Measurements from ENCODE around the gene KIF13A. TPM values are rescaled to one million over a fixed set of nuclear protein-coding genes. Genes with fewer than 3 reads are reported as not detected.
"Not testable (repeated sequence)": the region's sequence is repeated elsewhere in the genome, so short reads cannot be mapped to it uniquely, and the experiment has no call there.

The KIF13A gene
- total RNA-seq, 2 donors from 2014 or later, result 40.5 to 47.0 TPM

- intact Hi-C loops (cut with DNase I, micrococcal nuclease); DNase-seq; ATAC-seq: not testable (repeated sequence)
Observed at GRCh38 chr6:18010540-18010939, 23.1 kb upstream of the KIF13A start.

GRCh38 chr6:18004256-18004985, 17.0 kb upstream of the KIF13A start:
- intact Hi-C loops (cut with DNase I, micrococcal nuclease), result loop anchor here in 1 of 2 donors (10.0 kb wide), 1 partner anchor 110 kb away; no protein-coding TSS in a partner anchor
- DNase-seq (no peak), ATAC-seq (no peak)

DNA sequence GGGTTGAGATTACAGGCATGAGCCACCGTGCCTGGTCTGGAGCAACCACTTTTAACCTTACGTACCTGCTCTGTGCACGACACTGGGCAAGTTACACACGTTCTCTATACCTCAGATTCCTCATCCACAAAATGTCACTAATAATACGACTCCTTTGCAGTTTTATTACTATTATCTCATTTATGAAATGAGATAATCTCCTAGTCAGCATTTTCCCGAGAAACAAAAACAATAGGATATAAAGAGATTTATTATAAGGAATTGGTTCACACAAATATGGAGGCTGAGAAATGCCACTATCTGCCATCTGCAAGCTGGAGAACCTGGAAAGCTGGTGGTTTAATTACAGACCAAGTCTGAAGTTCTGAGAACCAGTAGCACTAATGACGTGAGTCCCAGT, 12.0 kb upstream of the KIF13A start:
- ATAC-seq, result no peak
- intact Hi-C loops (cut with DNase I, micrococcal nuclease), result no loop called here
- no peak for DNase-seq

- intact Hi-C loops (cut with DNase I, micrococcal nuclease), result no loop called here
- no peak for DNase-seq
- no peak for ATAC-seq
Observed at GRCh38 chr6:17998442-17998841, 11.0 kb upstream of the KIF13A start.

DNA sequence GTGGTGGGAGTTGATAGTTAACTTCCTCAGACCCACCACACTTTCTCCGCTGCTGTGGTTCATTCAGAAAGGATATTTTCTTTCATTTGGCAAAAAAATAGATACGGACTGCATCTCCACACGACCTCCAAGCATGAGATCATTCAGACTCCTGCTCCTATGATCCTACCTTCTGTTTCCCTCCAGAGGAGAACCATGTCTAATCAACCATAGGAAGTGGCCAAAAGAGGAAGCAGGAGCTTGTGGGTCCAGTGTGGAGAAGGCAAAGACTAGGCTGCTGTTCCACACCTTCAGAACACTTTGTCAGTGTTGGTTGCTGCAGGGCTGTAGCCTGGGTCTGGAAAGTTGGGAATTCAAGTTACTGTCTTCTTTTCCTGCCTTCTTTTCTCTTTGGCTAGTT, 10.6 kb upstream of the KIF13A start:
- DNase-seq (no peak), ATAC-seq (no peak)
- intact Hi-C loops (cut with DNase I, micrococcal nuclease), result no loop called here

GRCh38 chr6:17995414-17995813, 8.0 kb upstream of the KIF13A start:
- intact Hi-C loops (cut with DNase I, micrococcal nuclease), result no loop called here
- no peak for ATAC-seq

DNA sequence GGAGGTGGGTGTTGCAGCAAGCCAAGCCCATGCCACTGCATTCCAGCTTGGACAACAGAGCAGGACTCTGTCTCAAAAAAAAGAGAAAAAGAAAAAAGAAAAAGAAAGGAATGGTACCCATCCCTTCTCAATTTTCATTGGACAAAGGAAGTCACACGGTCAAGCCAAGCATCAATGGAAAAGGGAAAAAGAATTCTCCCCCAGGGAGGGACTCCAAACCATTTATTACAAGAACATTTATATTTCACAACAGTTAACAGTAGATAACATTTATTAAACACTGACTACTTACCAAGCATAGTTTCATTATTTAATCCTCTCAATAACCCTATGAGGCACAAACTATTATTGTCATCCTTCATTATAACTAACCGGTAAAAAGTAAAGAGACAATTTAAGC, 6.6 kb upstream of the KIF13A start:
- ATAC-seq, result no peak
- intact Hi-C loops (cut with DNase I, micrococcal nuclease), result no loop called here
- no peak for DNase-seq

More at GRCh38 chr6:17995414-17995813, 8.0 kb upstream of the KIF13A start:
- DNase-seq, result no peak

DNA sequence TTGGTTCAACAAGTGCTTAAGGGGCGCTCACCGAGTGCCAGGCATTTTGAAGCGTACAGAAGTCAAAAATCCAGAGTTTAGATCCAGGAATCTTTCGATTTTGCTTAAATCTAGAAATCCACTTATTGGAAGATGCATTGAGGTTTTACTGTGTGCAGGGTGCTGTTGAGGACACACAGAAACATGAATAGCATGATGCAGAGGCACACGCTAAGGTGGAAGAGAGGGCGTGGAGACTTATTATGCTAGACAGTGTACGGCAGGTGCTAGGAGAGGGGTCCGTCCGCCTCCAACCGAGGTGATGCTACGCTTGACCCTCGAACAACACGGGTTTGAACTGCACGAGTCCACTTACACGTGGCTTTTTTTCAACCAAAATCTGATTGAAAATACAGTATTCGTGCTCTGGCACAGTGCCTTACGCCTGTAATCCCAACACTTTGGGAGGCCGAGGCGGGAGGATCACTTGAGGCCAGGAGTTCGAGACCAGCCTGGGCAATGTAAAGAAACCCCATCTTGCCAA, 1.0 kb upstream of the KIF13A start:
- intact Hi-C loops (cut with DNase I, micrococcal nuclease), result loop anchor here in 1 of 2 donors (10.0 kb wide), 1 partner anchor 124 kb away; no protein-coding TSS in a partner anchor
- ATAC-seq (peak; percentile 39), DNase-seq (peak; percentile 16 to 42)

DNA sequence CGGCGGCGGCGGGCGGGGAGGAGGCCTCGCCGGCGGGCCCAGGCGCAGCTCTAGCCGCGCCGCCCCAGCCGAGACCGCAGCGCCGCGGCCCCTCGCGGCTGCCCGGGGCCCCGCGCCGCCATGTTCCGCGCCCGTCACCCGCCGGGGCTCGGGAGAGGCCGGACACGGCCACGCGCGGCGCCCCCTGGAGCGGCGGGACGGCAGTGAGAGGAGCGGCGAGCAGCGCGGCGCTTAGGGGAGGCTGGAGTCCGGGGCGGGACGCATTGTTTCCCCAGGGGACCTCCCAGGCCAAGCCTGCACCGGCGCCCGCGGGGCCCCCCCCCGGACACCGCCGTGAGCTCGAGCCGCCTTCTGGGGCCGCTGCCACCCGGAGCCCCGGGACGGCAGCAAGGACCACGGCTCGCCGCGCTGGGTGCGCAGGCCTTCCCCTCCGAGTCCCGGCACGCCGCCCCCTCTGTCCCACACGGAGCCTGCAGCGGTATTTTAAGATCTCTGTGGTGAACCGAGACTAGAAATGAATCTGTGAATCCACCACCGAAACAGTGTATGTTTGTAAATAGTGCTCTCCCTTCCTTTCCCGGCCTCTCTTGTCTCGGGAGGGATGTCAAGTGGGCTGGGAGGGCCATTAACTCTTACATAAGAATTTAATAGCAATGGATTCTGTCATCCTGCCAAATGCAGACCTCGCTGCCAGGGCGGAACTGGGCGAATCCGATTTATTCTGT, 424 bp upstream of the KIF13A start:
- DNase-seq (peak; percentile 68 to 72), ATAC-seq (peak; percentile 66)
- intact Hi-C loops (cut with DNase I, micrococcal nuclease), result loop anchor here in 1 of 2 donors (10.0 kb wide), 1 partner anchor 123 kb away; no protein-coding TSS in a partner anchor

GRCh38 chr6:17986656-17987446, 584 bp downstream of the KIF13A start:
- DNase-seq (peak; percentile 66 to 77), ATAC-seq (peak; percentile 53)
- intact Hi-C loops (cut with DNase I, micrococcal nuclease), result loop anchor here in 1 of 2 donors (10.0 kb wide), 1 partner anchor 122 kb away; no protein-coding TSS in a partner anchor

DNA sequence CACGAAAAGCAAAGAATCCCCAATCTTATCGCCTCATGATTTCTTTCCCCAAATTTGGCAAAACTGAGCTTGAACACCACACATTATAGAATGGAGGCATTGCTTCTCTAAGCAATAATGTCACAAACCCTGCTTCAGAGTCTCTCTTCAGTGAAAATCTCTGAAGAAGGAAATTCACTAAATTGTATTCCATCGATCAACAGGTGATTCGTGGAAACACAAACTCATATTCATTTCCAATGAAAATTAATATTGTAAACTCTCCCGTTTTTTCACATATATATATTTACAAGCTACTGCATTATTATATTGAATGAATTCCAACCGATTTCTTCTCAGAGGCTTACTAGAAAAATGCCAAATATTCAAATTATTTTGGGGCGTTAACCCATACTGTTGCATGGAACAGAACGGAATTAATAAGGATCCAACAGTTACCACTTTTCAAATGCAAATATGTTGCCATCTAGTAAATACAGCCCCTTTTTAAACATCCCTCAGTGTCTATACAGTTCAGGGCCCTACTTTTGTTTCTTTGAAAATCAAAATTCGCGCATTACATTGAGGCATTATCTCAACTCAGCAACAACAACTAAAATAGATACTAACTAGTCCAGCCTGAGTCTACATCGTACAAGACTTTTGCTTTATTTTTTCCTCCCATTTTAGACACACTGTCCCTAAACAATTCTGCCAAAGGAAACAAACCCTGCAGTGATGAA, 1.3 kb downstream of the KIF13A start:
- DNase-seq (no peak), ATAC-seq (no peak)
- intact Hi-C loops (cut with DNase I, micrococcal nuclease), result loop anchor here in 1 of 2 donors (10.0 kb wide), 1 partner anchor 121 kb away; no protein-coding TSS in a partner anchor

- intact Hi-C loops (cut with DNase I, micrococcal nuclease), result loop anchor here in 1 of 2 donors (10.0 kb wide), 1 partner anchor 120 kb away; no protein-coding TSS in a partner anchor
- DNase-seq, result no peak
- no peak for ATAC-seq
Observed at GRCh38 chr6:17984812-17985670, 2.4 kb downstream of the KIF13A start.

DNA sequence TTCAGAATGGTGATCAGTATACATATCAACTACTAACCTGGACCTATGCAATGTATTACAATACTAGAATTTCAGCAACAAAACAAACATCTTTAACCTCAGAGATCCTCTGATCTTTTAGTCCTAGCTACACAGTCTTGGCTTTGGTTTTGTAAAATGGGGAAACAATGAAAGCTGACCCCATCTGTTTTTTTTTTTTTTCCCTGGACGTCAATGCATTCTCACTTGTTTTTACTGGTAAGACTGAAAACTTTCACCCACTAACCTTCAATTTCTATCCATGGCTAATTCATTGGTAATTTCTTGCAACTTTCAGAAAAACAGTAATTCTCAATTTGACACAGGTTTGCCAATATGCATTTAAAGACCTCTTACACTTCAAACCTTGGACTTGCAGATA, 3.0 kb downstream of the KIF13A start:
- ATAC-seq (no peak), DNase-seq (no peak)
- intact Hi-C loops (cut with DNase I, micrococcal nuclease), result loop anchor here in 1 of 2 donors (10.0 kb wide), 1 partner anchor 120 kb away; no protein-coding TSS in a partner anchor

- DNase-seq, result no peak
- intact Hi-C loops (cut with DNase I, micrococcal nuclease), result loop anchor here in 1 of 2 donors (10.0 kb wide), 1 partner anchor 119 kb away; no protein-coding TSS in a partner anchor
- peak; percentile 50 for ATAC-seq
Observed at GRCh38 chr6:17983730-17984129, 3.7 kb downstream of the KIF13A start.

DNA sequence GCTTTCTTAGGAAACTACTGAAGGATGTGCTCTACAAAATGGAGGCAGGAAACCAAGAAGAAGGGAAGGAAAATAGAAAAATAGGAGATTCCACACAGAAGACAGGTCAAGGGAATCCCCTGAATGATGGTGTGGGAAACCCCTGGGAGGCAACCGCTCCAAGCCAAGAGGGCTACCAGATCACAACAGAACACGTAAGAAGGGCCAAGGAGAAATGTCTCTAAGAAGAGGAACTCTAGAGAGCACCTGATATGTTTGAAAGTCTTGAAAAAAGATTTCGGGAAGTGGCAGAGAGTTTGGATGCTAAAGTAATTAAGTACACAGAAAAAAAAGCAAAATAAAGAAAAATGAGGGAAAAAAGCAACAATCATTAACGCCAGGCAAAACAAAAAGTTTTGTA, 7.1 kb downstream of the KIF13A start:
- intact Hi-C loops (cut with DNase I, micrococcal nuclease), result loop anchor here in 1 of 2 donors (10.0 kb wide), 1 partner anchor 116 kb away; no protein-coding TSS in a partner anchor
- DNase-seq (no peak), ATAC-seq (no peak)

GRCh38 chr6:17979479-17979878, 8.0 kb downstream of the KIF13A start:
- no peak for ATAC-seq
- intact Hi-C loops (cut with DNase I, micrococcal nuclease), result no loop called here
- no peak for DNase-seq

DNA sequence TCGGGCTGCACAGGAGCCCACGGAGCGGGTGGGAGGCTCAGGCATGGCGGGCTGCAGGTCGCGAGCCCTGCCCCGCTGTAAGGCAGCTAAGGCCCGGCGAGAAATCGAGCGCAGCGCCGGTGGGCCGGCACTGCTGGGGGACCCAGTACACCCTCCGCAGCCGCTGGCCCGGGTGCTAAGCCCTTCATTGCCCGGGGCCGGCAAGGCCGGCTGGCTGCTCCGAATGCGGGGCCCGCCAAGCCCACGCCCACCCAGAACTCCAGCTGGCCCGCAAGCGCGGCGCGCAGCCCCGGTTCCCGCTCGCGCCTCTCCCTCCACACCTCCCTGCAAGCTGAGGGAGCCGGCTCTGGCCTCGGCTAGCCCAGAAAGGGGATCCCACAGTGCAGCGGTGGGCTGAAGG, 11.2 kb downstream of the KIF13A start:
- intact Hi-C loops (cut with DNase I, micrococcal nuclease); ATAC-seq; DNase-seq: not testable (repeated sequence)

All from left colon (tissue), 2 donors.